Panc1 (cell line): ENCODE results near the gene PCDHGB2. TPM values are rescaled to one million over a fixed set of nuclear protein-coding genes. Genes with fewer than 3 reads are reported as not detected.

Experiments used
- ATAC-seq: fragments of 200-7000 bp; cut with Tn5 transposase; 2 replicates; pipeline ENCODE4 v1.9.1; 2020; ENCODE audit warnings: mild to moderate bottlenecking, moderate library complexity
- BruUV-seq: library from RNA; stranded (reverse); fragments of 400-500 nt; replicated peaks from 2 replicates; lab custom pipeline; 2021; lab: Mats Ljungman, UMichigan
- CTCF ChIA-PET: fragments of 300-600 bp; sonication (Branson Sonifier 250); formaldehyde crosslinking; loops from one replicate; lab custom pipeline; 2022; ENCODE audit warnings: antibody characterized with exemption; lab: Charles Lee
- POLR2A ChIA-PET: fragments of 300-600 bp; sonication (Branson Sonifier 250); formaldehyde crosslinking; loops from one replicate; lab custom pipeline; 2022; ENCODE audit warnings: antibody characterized with exemption; lab: Charles Lee
- DNase-seq: peaks from one replicate; pipeline ENCODE4 v3.0.0-alpha.2; 2010; ENCODE audit warnings: low read depth, low spot score
- H3K27ac ChIP-seq: 2 replicates; pipeline ENCODE4 v1.5.1; 2011; ENCODE audit warnings: mild to moderate bottlenecking, low read length, inconsistent platforms
- H3K27me3 ChIP-seq: fragments of 200-500 bp; sonication (Bioruptor generic); 2 replicates; pipeline ENCODE4 v1.6.0; 2014; ENCODE audit warnings: low read length, inconsistent platforms; ENCODE audit not compliant: control insufficient read depth, insufficient read depth
- H3K36me3 ChIP-seq: fragments of 200-500 bp; sonication (Bioruptor generic); 2 replicates; pipeline ENCODE4 v1.5.1; 2014; ENCODE audit warnings: inconsistent platforms, mild to moderate bottlenecking, low read length, moderate library complexity; ENCODE audit not compliant: control insufficient read depth, insufficient read depth
- H3K4me1 ChIP-seq: 2 replicates; pipeline ENCODE4 v1.5.1; 2011; ENCODE audit warnings: inconsistent platforms, mild to moderate bottlenecking, low read length, moderate library complexity; ENCODE audit not compliant: control insufficient read depth, insufficient read depth
- H3K4me3 ChIP-seq, 2 experiments: 2 replicates each; pipeline ENCODE4 v1.5.1; 2011 to 2012; ENCODE audit warnings: low read depth in 2 of 2, low read length in 2 of 2, mild to moderate bottlenecking in 2 of 2, inconsistent platforms in 1 of 2, moderate library complexity in 1 of 2
- H3K9me3 ChIP-seq: fragments of 200-500 bp; sonication (Bioruptor generic); 2 replicates; pipeline ENCODE4 v1.5.1; 2014; ENCODE audit warnings: low read depth, mild to moderate bottlenecking, inconsistent platforms, low read length, moderate library complexity; ENCODE audit not compliant: control insufficient read depth, insufficient read depth
- POLR2AphosphoS5 ChIP-seq: IDR thresholded peaks from 2 replicates; pipeline ENCODE4 v1.6.1; 2012; ENCODE audit warnings: mild to moderate bottlenecking, low read depth, low read length, moderate library complexity
- SIN3A ChIP-seq: IDR thresholded peaks from 2 replicates; pipeline ENCODE4 v1.6.1; 2012; ENCODE audit warnings: low read depth, mild to moderate bottlenecking, low read length, moderate library complexity, borderline replicate concordance; ENCODE audit not compliant: insufficient read depth
- TCF7L2 ChIP-seq: IDR thresholded peaks from 2 replicates; pipeline ENCODE4 v1.6.1; 2011; ENCODE audit warnings: mild to moderate bottlenecking, low read depth, low read length, inconsistent platforms
- in situ Hi-C: cut with HindIII; loops from 2 replicates; pipeline ENCODE4 v1.10.0; 2016; ENCODE audit warnings: low sequenced_read_pairs, low pct_unique_long_range_greater_than_20kb
- intact Hi-C: fragments of 100-400 bp; cut with micrococcal nuclease; formaldehyde crosslinking; loops from one replicate; pipeline ENCODE4 v1.10.0; 2022; ENCODE audit not compliant: unreplicated experiment
- total RNA-seq: library from RNA; stranded (reverse); gene quantifications from one replicate; pipeline ENCODE4 v1.2.1, GENCODE V29; 2021; ENCODE audit not compliant: unreplicated experiment
- TF ChIP-seq, protein P1 (sequence below), 2 experiments: IDR thresholded peaks; 2 replicates each; pipeline ENCODE4 v1.6.1; 2011 to 2012; ENCODE audit warnings: low read depth in 2 of 2, control low read depth in 1 of 2, low read length in 1 of 2, mild to moderate bottlenecking in 1 of 2, moderate library complexity in 1 of 2; ENCODE audit not compliant: insufficient read depth in 1 of 2
- TF ChIP-seq, protein P2 (sequence below): fragments of 450-650 bp; IDR thresholded peaks from 2 replicates; pipeline ENCODE4 v1.5.1; 2017; ENCODE audit warnings: mild to moderate bottlenecking

Gene PCDHGB2
- total RNA-seq, 1 experiment from 2014 or later: 5.3 TPM

DNA sequence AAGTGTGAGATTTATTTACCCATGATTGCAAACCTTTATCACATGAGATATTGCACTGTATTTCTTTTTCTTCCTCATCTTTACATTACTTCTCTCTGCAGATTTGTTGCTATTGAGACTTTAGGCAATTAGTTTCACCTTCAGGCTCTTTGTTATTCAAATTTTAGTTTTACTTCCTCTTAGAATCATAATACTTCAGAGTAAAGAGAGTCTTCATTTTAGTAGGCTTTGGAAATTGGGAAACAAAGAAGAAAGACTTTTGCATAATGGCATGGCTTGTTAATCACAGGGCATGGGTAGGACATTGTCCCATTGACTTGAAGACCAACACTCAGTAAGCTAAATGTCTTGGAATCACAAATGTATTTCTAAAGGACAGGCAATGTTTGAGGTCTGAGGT, 2.9 kb downstream of the PCDHGB2 start:
- no peak for ATAC-seq
- intact Hi-C loops (loop anchor here (10.0 kb wide), 1 partner anchor 52 kb away; the partner anchor contains the start of genes PCDHGA10 and PCDHGB7), in situ Hi-C loops (no loop called here)
- H3K4me3 ChIP-seq: no peak overlapping the region
- no TSS peak for BruUV-seq
- no peak overlapping the region for H3K27ac ChIP-seq
- no peaks in the 10 kb centered on the region for H3K27me3 ChIP-seq
- H3K36me3 ChIP-seq: no peaks in the 10 kb centered on the region
- no peaks in the 10 kb centered on the region for H3K4me1 ChIP-seq
- ChIA-PET POLR2A (no interaction called here), CTCF (no interaction called here)
- peaks cover 13% of the 10 kb centered on the region; the same call in 1 of the 2 replicates for H3K9me3 ChIP-seq
- TF ChIP-seq POLR2AphosphoS5: no peak
- no peak for TF ChIP-seq SIN3A
- TF ChIP-seq, protein P1, sequence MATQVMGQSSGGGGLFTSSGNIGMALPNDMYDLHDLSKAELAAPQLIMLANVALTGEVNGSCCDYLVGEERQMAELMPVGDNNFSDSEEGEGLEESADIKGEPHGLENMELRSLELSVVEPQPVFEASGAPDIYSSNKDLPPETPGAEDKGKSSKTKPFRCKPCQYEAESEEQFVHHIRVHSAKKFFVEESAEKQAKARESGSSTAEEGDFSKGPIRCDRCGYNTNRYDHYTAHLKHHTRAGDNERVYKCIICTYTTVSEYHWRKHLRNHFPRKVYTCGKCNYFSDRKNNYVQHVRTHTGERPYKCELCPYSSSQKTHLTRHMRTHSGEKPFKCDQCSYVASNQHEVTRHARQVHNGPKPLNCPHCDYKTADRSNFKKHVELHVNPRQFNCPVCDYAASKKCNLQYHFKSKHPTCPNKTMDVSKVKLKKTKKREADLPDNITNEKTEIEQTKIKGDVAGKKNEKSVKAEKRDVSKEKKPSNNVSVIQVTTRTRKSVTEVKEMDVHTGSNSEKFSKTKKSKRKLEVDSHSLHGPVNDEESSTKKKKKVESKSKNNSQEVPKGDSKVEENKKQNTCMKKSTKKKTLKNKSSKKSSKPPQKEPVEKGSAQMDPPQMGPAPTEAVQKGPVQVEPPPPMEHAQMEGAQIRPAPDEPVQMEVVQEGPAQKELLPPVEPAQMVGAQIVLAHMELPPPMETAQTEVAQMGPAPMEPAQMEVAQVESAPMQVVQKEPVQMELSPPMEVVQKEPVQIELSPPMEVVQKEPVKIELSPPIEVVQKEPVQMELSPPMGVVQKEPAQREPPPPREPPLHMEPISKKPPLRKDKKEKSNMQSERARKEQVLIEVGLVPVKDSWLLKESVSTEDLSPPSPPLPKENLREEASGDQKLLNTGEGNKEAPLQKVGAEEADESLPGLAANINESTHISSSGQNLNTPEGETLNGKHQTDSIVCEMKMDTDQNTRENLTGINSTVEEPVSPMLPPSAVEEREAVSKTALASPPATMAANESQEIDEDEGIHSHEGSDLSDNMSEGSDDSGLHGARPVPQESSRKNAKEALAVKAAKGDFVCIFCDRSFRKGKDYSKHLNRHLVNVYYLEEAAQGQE (IDR thresholded peaks at IDR 0.05; ENCODE audit: insufficient read depth in 1 of 2, low read depth in 2 of 2, low read length in 1 of 2): no peak
- TF ChIP-seq, protein P2, sequence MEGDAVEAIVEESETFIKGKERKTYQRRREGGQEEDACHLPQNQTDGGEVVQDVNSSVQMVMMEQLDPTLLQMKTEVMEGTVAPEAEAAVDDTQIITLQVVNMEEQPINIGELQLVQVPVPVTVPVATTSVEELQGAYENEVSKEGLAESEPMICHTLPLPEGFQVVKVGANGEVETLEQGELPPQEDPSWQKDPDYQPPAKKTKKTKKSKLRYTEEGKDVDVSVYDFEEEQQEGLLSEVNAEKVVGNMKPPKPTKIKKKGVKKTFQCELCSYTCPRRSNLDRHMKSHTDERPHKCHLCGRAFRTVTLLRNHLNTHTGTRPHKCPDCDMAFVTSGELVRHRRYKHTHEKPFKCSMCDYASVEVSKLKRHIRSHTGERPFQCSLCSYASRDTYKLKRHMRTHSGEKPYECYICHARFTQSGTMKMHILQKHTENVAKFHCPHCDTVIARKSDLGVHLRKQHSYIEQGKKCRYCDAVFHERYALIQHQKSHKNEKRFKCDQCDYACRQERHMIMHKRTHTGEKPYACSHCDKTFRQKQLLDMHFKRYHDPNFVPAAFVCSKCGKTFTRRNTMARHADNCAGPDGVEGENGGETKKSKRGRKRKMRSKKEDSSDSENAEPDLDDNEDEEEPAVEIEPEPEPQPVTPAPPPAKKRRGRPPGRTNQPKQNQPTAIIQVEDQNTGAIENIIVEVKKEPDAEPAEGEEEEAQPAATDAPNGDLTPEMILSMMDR: no peak
- TF ChIP-seq TCF7L2: no peak
- no peak for DNase-seq

DNA sequence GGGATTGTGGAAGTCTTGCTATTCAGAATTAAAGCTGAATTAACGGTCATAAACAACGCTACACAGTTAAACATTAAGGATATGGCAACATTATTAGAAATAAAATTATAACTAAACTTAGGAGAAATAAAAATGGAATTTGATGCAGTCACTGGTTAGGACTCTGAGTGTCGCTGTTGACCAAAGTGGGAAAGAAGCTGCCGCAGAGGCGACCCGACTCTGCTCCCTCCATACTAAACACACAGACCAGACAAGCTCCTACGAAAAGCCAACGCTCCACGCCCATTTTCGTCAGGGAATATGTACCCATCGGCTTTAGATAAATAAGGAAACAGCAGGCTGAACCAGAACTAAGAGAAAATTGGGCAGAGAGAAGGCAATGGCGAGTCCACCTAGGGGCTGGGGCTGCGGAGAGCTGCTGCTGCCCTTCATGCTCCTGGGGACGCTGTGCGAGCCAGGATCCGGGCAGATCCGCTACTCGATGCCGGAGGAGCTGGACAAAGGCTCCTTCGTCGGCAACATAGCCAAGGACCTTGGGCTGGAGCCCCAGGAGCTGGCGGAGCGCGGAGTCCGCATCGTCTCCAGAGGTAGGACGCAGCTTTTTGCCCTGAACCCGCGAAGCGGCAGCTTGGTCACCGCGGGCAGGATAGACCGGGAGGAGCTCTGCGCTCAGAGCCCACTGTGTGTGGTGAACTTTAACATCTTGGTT, 4.3 kb downstream of the PCDHGB2 start, which contains the start of gene PCDHGA5:
TSS of gene PCDHGA5 (plus strand) at position 211 of the 709 bp plus-strand sequence. CDS start at position 380, 169 bp downstream.
- intact Hi-C loops (loop anchor here (10.0 kb wide), 1 partner anchor 51 kb away; the partner anchor contains the start of genes PCDHGA10 and PCDHGB7), in situ Hi-C loops (no loop called here)
- no peaks in the 10 kb centered on the region for H3K27me3 ChIP-seq
- BruUV-seq: no TSS peak
- POLR2A ChIA-PET: no interaction called here
- no peaks in the 10 kb centered on the region for H3K4me1 ChIP-seq
- CTCF ChIA-PET: interaction anchor here (1.5 kb wide), 1 partner anchor 14 kb away, joined by 6 read pairs; the partner anchor contains the start of gene PCDHGB1
- peaks cover 13% of the 10 kb centered on the region; the same call in 1 of the 2 replicates for H3K9me3 ChIP-seq
- no peak within 1 kb of the TSS for H3K27ac ChIP-seq
- H3K4me3 ChIP-seq: no peak within 1 kb of the TSS
- ATAC-seq (no peak), DNase-seq (no peak)
- TF ChIP-seq TCF7L2: no peak
- no peak for TF ChIP-seq SIN3A
- no peak for TF ChIP-seq POLR2AphosphoS5
- TF ChIP-seq, protein P1 (IDR thresholded peaks at IDR 0.05; ENCODE audit: insufficient read depth in 1 of 2, low read depth in 2 of 2, low read length in 1 of 2): no peak
- TF ChIP-seq, protein P2: no peak
- H3K36me3 ChIP-seq: no peaks in the 10 kb centered on the region
